Activated T-cell treated with anti-CD3 and anti-CD28 coated beads, Interleukin-2, amount 50 U/mL, for 48 hours (primary cell): ENCODE measurements around the gene PFDN5.
A peak's percentile ranks its signal among the peaks of the same experiment; 100 is the strongest.

Source experiments
- DNase-seq, 2 experiments: peaks; one replicate each; pipeline ENCODE4 v3.0.0-alpha.2; 2020

The PFDN5 gene

GRCh38 chr12:53295070-53295890, at the start of gene PFDN5:
PFDN5 (plus strand) TSS chr12:53295542; CDS start chr12:53295568, 26 bp downstream.
- DNase-seq: peak; percentile 87 to 89

- peak; percentile 78 to 84 for DNase-seq
Measured at GRCh38 chr12:53251477-53252348, 43.6 kb upstream of the PFDN5 start.

- DNase-seq: peak in 1 of 2 experiments; percentile 44
Measured at GRCh38 chr12:53252349-53252916, 42.9 kb upstream of the PFDN5 start.

GRCh38 chr12:53253298-53253697, 42.0 kb upstream of the PFDN5 start:
- no peak for DNase-seq

- DNase-seq: no peak
Measured at GRCh38 chr12:53254816-53255545, 40.4 kb upstream of the PFDN5 start.

GRCh38 chr12:53255996-53256395, 39.3 kb upstream of the PFDN5 start:
- no peak for DNase-seq

- no peak for DNase-seq
Measured at GRCh38 chr12:53258541-53259539, 36.5 kb upstream of the PFDN5 start.

GRCh38 chr12:53259891-53260290, 35.5 kb upstream of the PFDN5 start:
- no peak for DNase-seq

GRCh38 chr12:53265783-53266182, 29.6 kb upstream of the PFDN5 start:
- DNase-seq: no peak

- peak; percentile 57 to 65 for DNase-seq
Measured at GRCh38 chr12:53267306-53267998, 27.9 kb upstream of the PFDN5 start.

- DNase-seq: peak; percentile 91 to 92
Measured at GRCh38 chr12:53267999-53268629, 27.2 kb upstream of the PFDN5 start, which contains the start of gene ESPL1. ESPL1 (plus strand) TSS chr12:53268299; CDS start chr12:53268767, 468 bp downstream.

- no peak for DNase-seq
Measured at GRCh38 chr12:53268630-53269562, 26.4 kb upstream of the PFDN5 start.

- DNase-seq: no peak
Measured at GRCh38 chr12:53274445-53274844, 20.9 kb upstream of the PFDN5 start.

GRCh38 chr12:53276511-53276910, 18.8 kb upstream of the PFDN5 start:
- DNase-seq: no peak

- no peak for DNase-seq
Measured at GRCh38 chr12:53277981-53278380, 17.4 kb upstream of the PFDN5 start.

- DNase-seq: no peak
Measured at GRCh38 chr12:53279283-53279869, 16.0 kb upstream of the PFDN5 start.

- DNase-seq: no peak
Measured at GRCh38 chr12:53279888-53280498, 15.3 kb upstream of the PFDN5 start.

GRCh38 chr12:53286448-53286847, 8.9 kb upstream of the PFDN5 start:
- no peak for DNase-seq
